Liver (tissue), 9 donors: ENCODE data around the gene MTIF2. TPM values are rescaled to one million over a fixed set of nuclear protein-coding genes. Genes with fewer than 3 reads are reported as not detected.

Source experiments
- DNase-seq: peaks from one replicate; pipeline ENCODE4 v3.0.0-alpha.2; 2017; ENCODE audit warnings: low spot score
- H3K27ac ChIP-seq, 2 donors: one replicate each; pipeline ENCODE4 v1.7.0; 2013; ENCODE audit warnings: inconsistent platforms in 2 of 2, low read length in 2 of 2, control low read depth in 1 of 2, low read depth in 1 of 2, mild to moderate bottlenecking in 1 of 2
- H3K27me3 ChIP-seq, 4 donors: one replicate each; pipeline versions ENCODE4 v1.6.1 to v1.7.0; 2013; ENCODE audit warnings: low read length in 3 of 4, inconsistent platforms in 1 of 4, mild to moderate bottlenecking in 1 of 4, moderate library complexity in 1 of 4; ENCODE audit not compliant: control insufficient read depth in 4 of 4, insufficient read depth in 4 of 4
- H3K36me3 ChIP-seq, 4 donors: one replicate each; pipeline versions ENCODE4 v1.6.1 to v1.7.0; 2013; ENCODE audit warnings: low read length in 3 of 4, mild to moderate bottlenecking in 3 of 4, low read depth in 1 of 4, moderate library complexity in 1 of 4; ENCODE audit not compliant: control insufficient read depth in 4 of 4, insufficient read depth in 3 of 4
- H3K4me1 ChIP-seq, 4 donors: one replicate each; pipeline versions ENCODE4 v1.6.1 to v1.7.0; 2013; ENCODE audit warnings: low read length in 3 of 4, mild to moderate bottlenecking in 3 of 4, moderate library complexity in 1 of 4; ENCODE audit not compliant: control insufficient read depth in 4 of 4, insufficient read depth in 4 of 4
- H3K4me3 ChIP-seq, 3 donors: one replicate each; pipeline versions ENCODE4 v1.6.1 to v1.7.0; 2013; ENCODE audit warnings: low read length in 3 of 3, control low read depth in 1 of 3, low read depth in 1 of 3, mild to moderate bottlenecking in 1 of 3
- H3K9ac ChIP-seq, 2 donors: one replicate each; pipeline ENCODE4 v1.7.0; 2013; ENCODE audit warnings: low read length in 2 of 2, mild to moderate bottlenecking in 2 of 2, moderate library complexity in 2 of 2, control low read depth in 1 of 2, low read depth in 1 of 2
- H3K9me3 ChIP-seq, 4 donors: one replicate each; pipeline versions ENCODE4 v1.6.1 to v1.7.0; 2013; ENCODE audit warnings: low read length in 3 of 4; ENCODE audit not compliant: control insufficient read depth in 4 of 4
- ATF3 ChIP-seq: IDR thresholded peaks from 2 replicates; pipeline ENCODE4 v1.6.1; 2016; ENCODE audit warnings: antibody characterized with exemption
- CTCF ChIP-seq: fragments of 150-350 bp; IDR thresholded peaks from 2 replicates; pipeline ENCODE4 v1.5.1; 2017; ENCODE audit warnings: improper control_type of control experiment, low read depth, low read length; ENCODE audit not compliant: missing input control
- EGR1 ChIP-seq, 2 donors: IDR thresholded peaks; 2 replicates each; pipeline ENCODE4 v1.6.1; 2016 to 2018; ENCODE audit warnings: antibody characterized with exemption in 2 of 2, low read depth in 2 of 2
- FOXA1 ChIP-seq: IDR thresholded peaks from 2 replicates; pipeline ENCODE4 v1.6.1; 2016; ENCODE audit warnings: antibody characterized with exemption
- FOXA2 ChIP-seq: IDR thresholded peaks from 2 replicates; pipeline ENCODE4 v1.6.1; 2016; ENCODE audit warnings: antibody characterized with exemption
- GABPA ChIP-seq, 2 donors: IDR thresholded peaks in 1 of 2; conservative IDR thresholded peaks in 1 of 2; 2 replicates each; pipeline ENCODE4 v1.6.1; 2016; ENCODE audit warnings: antibody characterized with exemption in 2 of 2, mild to moderate bottlenecking in 1 of 2, moderate library complexity in 1 of 2
- HNF4A ChIP-seq, 2 donors: conservative IDR thresholded peaks; 2 replicates each; pipeline ENCODE4 v1.6.1; 2016; ENCODE audit warnings: antibody characterized with exemption in 2 of 2, mild to moderate bottlenecking in 2 of 2
- HNF4G ChIP-seq: IDR thresholded peaks from 2 replicates; pipeline ENCODE4 v1.6.1; 2016; ENCODE audit warnings: antibody characterized with exemption
- JUND ChIP-seq, 2 donors: IDR thresholded peaks; 2 replicates each; pipeline ENCODE4 v1.6.1; 2016; ENCODE audit warnings: antibody characterized with exemption in 2 of 2
- MAX ChIP-seq: IDR thresholded peaks from 2 replicates; pipeline ENCODE4 v1.6.1; 2016; ENCODE audit warnings: antibody characterized with exemption
- NR2F2 ChIP-seq: IDR thresholded peaks from 2 replicates; pipeline ENCODE4 v1.6.1; 2016; ENCODE audit warnings: antibody characterized with exemption
- RAD21 ChIP-seq, 2 donors: IDR thresholded peaks; 2 replicates each; pipeline ENCODE4 v1.6.1; 2016; ENCODE audit warnings: antibody characterized with exemption in 2 of 2, mild to moderate bottlenecking in 2 of 2
- REST ChIP-seq: IDR thresholded peaks from 2 replicates; pipeline ENCODE4 v1.6.1; 2016; ENCODE audit warnings: antibody characterized with exemption, mild to moderate bottlenecking
- RXRA ChIP-seq, 2 donors: IDR thresholded peaks; 2 replicates each; pipeline ENCODE4 v1.6.1; 2017 to 2018; ENCODE audit warnings: antibody characterized with exemption in 2 of 2, mild to moderate bottlenecking in 1 of 2
- SP1 ChIP-seq: IDR thresholded peaks from 2 replicates; pipeline ENCODE4 v1.6.1; 2018; ENCODE audit warnings: antibody characterized with exemption, mild to moderate bottlenecking
- YY1 ChIP-seq: IDR thresholded peaks from 2 replicates; pipeline ENCODE4 v1.6.1; 2016; ENCODE audit warnings: antibody characterized with exemption, mild to moderate bottlenecking
- ZBTB33 ChIP-seq: IDR thresholded peaks from 2 replicates; pipeline ENCODE4 v1.6.1; 2016; ENCODE audit warnings: antibody characterized with exemption
- WGBS: extraction: QIAGEN DNeasy Blood & Tissue Kit; methylation state at CpG from one replicate; pipeline ENCODE4 v1.1.7; 2013; 5-methylcytosine and 5-hydroxymethylcytosine counted together
- polyA plus RNA-seq, 2 donors: library from polyadenylated mRNA; stranded (reverse) in 1 of 2; unstranded in 1 of 2; fragments of 200-250 nt in 1 of 2; fragments of >200 nt in 1 of 2; fragmentation: Nextera tagmentation in 1 of 2; extraction: Ambion mirVana in 1 of 2; gene quantifications; one replicate each; pipeline versions ENCODE4 v1.2.1 to v1.2.3, GENCODE V29; 2013 to 2015
- total RNA-seq, 2 donors: library from RNA; depleted of rRNA; stranded (reverse); fragments of >200 nt; gene quantifications; one replicate each; pipeline ENCODE4 v1.2.3, GENCODE V29; 2014
- donor health status: healthy.
- donor health status: healthy.
- donor health status: healthy.
- donor health status: healthy.
- donor health status: healthy.

Gene MTIF2
- total and polyA plus RNA-seq, 4 donors: 15.4 to 29.7 (median 18.2) TPM

GRCh38 chr2:55232863-55233657 lies 36.0 kb downstream of the MTIF2 start:
- H3K9me3 ChIP-seq: no peaks in the 10 kb centered on the region
- H3K4me3 ChIP-seq: peak overlapping the region; percentile 69 to 99 (median 98)
- 6% methylated on average over 33 of the region's 33 CpGs for WGBS
- DNase-seq: peak; percentile 52
- no peaks in the 10 kb centered on the region for H3K27me3 ChIP-seq
- H3K36me3 ChIP-seq: peaks cover 7 to 25% (median 23%) of the 10 kb centered on the region in 4 donors
- H3K4me1 ChIP-seq: peaks cover 2 to 21% (median 11%) of the 10 kb centered on the region in 4 donors
- H3K9ac ChIP-seq: peak overlapping the region; percentile 91 to 98
- H3K27ac ChIP-seq: peak overlapping the region; percentile 89 to 96
- TF ChIP-seq SP1 (no peak), FOXA2 (no peak), HNF4A (conservative IDR thresholded peaks at IDR 0.05) (no peak), RAD21 (IDR thresholded peaks at IDR 0.05) (no peak), RXRA (IDR thresholded peaks at IDR 0.05) (no peak), EGR1 (IDR thresholded peaks at IDR 0.05; ENCODE audit: low read depth in 2 of 2) (no peak), NR2F2 (no peak), FOXA1 (no peak), ATF3 (no peak), HNF4G (no peak), CTCF (no peak)

- peak within 1 kb of the TSS; percentile 91 to 98 for H3K9ac ChIP-seq
- no peaks in the 10 kb centered on the region for H3K9me3 ChIP-seq
- H3K4me1 ChIP-seq: peaks cover 2 to 21% (median 11%) of the 10 kb centered on the region in 4 donors
- peak within 1 kb of the TSS; percentile 69 to 99 (median 98) for H3K4me3 ChIP-seq
- peaks cover 7 to 25% (median 22%) of the 10 kb centered on the region in 4 donors for H3K36me3 ChIP-seq
- under 1% methylated on average over 37 of the region's 37 CpGs for WGBS
- H3K27me3 ChIP-seq: no peaks in the 10 kb centered on the region
- H3K27ac ChIP-seq: peak within 1 kb of the TSS; percentile 89 to 96
- DNase-seq: peak; percentile 98
- TF ChIP-seq RAD21 (IDR thresholded peaks at IDR 0.05) (peak in 1 of 2 donors; percentile 38), REST (no peak), HNF4G (no peak), CTCF (no peak), MAX (peak; percentile 72), EGR1 (IDR thresholded peaks at IDR 0.05; ENCODE audit: low read depth in 2 of 2) (peak in 1 of 2 donors; percentile 32), JUND (IDR thresholded peaks at IDR 0.05) (peak; percentile 31 to 49), GABPA (IDR thresholded peaks at IDR 0.05 in 1 of 2, conservative IDR thresholded peaks at IDR 0.05 in 1 of 2) (peak; percentile 70 to 88), NR2F2 (no peak), FOXA2 (no peak), ATF3 (no peak), YY1 (peak; percentile 96), HNF4A (conservative IDR thresholded peaks at IDR 0.05) (peak in 1 of 2 donors; percentile 48), SP1 (peak; percentile 65), FOXA1 (no peak), ZBTB33 (peak; percentile 77), RXRA (IDR thresholded peaks at IDR 0.05) (peak; percentile 49 to 55)
These were observed 36.8 kb downstream of the MTIF2 start, which contains the start of the genes CLHC1 and RPS27A for GRCh38 chr2:55232084-55232862. Gene CLHC1 (minus strand): TSS chr2:55232293. CDS start chr2:55222411, 9,882 bp downstream. Gene RPS27A (plus strand): TSS chr2:55232688. CDS start chr2:55232825, 137 bp downstream.
